HepG2 (cell line): ENCODE measurements around the gene BMPR2.

Experiments used
- ARNT ChIP-seq: fragments of 450-650 bp; IDR thresholded peaks from 2 replicates; pipeline ENCODE4 v1.6.1; 2017
- CAMTA2 ChIP-seq: sonication (generic); formaldehyde crosslinking; IDR thresholded peaks from 2 replicates; pipeline ENCODE4 v1.4.0; 2020; ENCODE audit warnings: mild to moderate bottlenecking, missing genetic modification reagents, borderline replicate concordance
- CTCF ChIP-seq: sonication (generic); formaldehyde crosslinking; IDR thresholded peaks from 2 replicates; pipeline ENCODE4 v1.5.0; 2020; ENCODE audit warnings: mild to moderate bottlenecking, missing genetic modification reagents, moderate library complexity
- ETV6 ChIP-seq: sonication (generic); formaldehyde crosslinking; conservative IDR thresholded peaks from 2 replicates; pipeline ENCODE4 v1.4.0; 2020; ENCODE audit warnings: missing genetic modification reagents
- EZH2 ChIP-seq: conservative IDR thresholded peaks from 2 replicates; pipeline ENCODE4 v1.6.1; 2012; ENCODE audit warnings: mild to moderate bottlenecking, low read depth, low read length, moderate library complexity
- IRX3 ChIP-seq: sonication (generic); formaldehyde crosslinking; IDR thresholded peaks from 2 replicates; pipeline ENCODE4 v1.8.1; 2023; ENCODE audit warnings: mild to moderate bottlenecking, low read depth, missing genetic modification reagents, borderline replicate concordance
- POLR2AphosphoS2 ChIP-seq: IDR thresholded peaks from 2 replicates; pipeline ENCODE4 v1.6.1; 2011; ENCODE audit warnings: low read depth, low read length, improper control_type of control experiment
- RBM22 ChIP-seq: fragments of 200-400 bp; formaldehyde crosslinking; optimal IDR thresholded peaks from 2 replicates; pipeline ENCODE3; 2017; ENCODE audit warnings: mild to moderate bottlenecking, low read length, moderate library complexity
- RXRA ChIP-seq: sonication (generic); formaldehyde crosslinking; IDR thresholded peaks from 2 replicates; pipeline ENCODE4 v1.5.1; 2020; ENCODE audit warnings: missing genetic modification reagents
- TBP ChIP-seq: sonication (generic); formaldehyde crosslinking; IDR thresholded peaks from 2 replicates; pipeline ENCODE4 v1.5.0; 2020; ENCODE audit warnings: missing genetic modification reagents
- YY1 ChIP-seq: IDR thresholded peaks from 2 replicates; pipeline ENCODE4 v1.6.1; 2011; ENCODE audit warnings: low read length, low read depth, moderate library complexity, mild to moderate bottlenecking; ENCODE audit not compliant: insufficient read depth, insufficient replicate concordance
- ZKSCAN8 ChIP-seq: IDR thresholded peaks from 2 replicates; pipeline ENCODE4 v1.6.1; 2016; ENCODE audit warnings: borderline replicate concordance, missing genetic modification reagents, missing compliant biosample characterization

GRCh38 chr2:202508686-202509085 lies 132.6 kb downstream of the BMPR2 start:
- TF ChIP-seq EZH2, result no peak
- no peak for TF ChIP-seq YY1
- TF ChIP-seq TBP, result no peak
- no peak for TF ChIP-seq RXRA (CRISPR knock-in tag)
- TF ChIP-seq ETV6 (CRISPR knock-in tag), result no peak
- TF ChIP-seq POLR2AphosphoS2, result no peak
- TF ChIP-seq ARNT, result no peak
- no peak for TF ChIP-seq CTCF (CRISPR knock-in tag)
- TF ChIP-seq CAMTA2 (CRISPR knock-in tag), result no peak
- TF ChIP-seq IRX3, result no peak
- TF ChIP-seq RBM22, result no peak
- no peak for TF ChIP-seq ZKSCAN8
